Liver (tissue), 9 donors: ENCODE results near the gene TOGARAM2. TPM values are rescaled to one million over a fixed set of nuclear protein-coding genes. Genes with fewer than 3 reads are reported as not detected.

ENCODE experiments used
- DNase-seq: peaks from one replicate; pipeline ENCODE4 v3.0.0-alpha.2; 2017; ENCODE audit warnings: low spot score
- H3K27ac ChIP-seq, 2 donors: one replicate each; pipeline ENCODE4 v1.7.0; 2013; ENCODE audit warnings: inconsistent platforms in 2 of 2, low read length in 2 of 2, control low read depth in 1 of 2, low read depth in 1 of 2, mild to moderate bottlenecking in 1 of 2
- H3K27me3 ChIP-seq, 4 donors: one replicate each; pipeline versions ENCODE4 v1.6.1 to v1.7.0; 2013; ENCODE audit warnings: low read length in 3 of 4, inconsistent platforms in 1 of 4, mild to moderate bottlenecking in 1 of 4, moderate library complexity in 1 of 4; ENCODE audit not compliant: control insufficient read depth in 4 of 4, insufficient read depth in 4 of 4
- H3K36me3 ChIP-seq, 4 donors: one replicate each; pipeline versions ENCODE4 v1.6.1 to v1.7.0; 2013; ENCODE audit warnings: low read length in 3 of 4, mild to moderate bottlenecking in 3 of 4, low read depth in 1 of 4, moderate library complexity in 1 of 4; ENCODE audit not compliant: control insufficient read depth in 4 of 4, insufficient read depth in 3 of 4
- H3K4me1 ChIP-seq, 4 donors: one replicate each; pipeline versions ENCODE4 v1.6.1 to v1.7.0; 2013; ENCODE audit warnings: low read length in 3 of 4, mild to moderate bottlenecking in 3 of 4, moderate library complexity in 1 of 4; ENCODE audit not compliant: control insufficient read depth in 4 of 4, insufficient read depth in 4 of 4
- H3K4me3 ChIP-seq, 3 donors: one replicate each; pipeline versions ENCODE4 v1.6.1 to v1.7.0; 2013; ENCODE audit warnings: low read length in 3 of 3, control low read depth in 1 of 3, low read depth in 1 of 3, mild to moderate bottlenecking in 1 of 3
- H3K9ac ChIP-seq, 2 donors: one replicate each; pipeline ENCODE4 v1.7.0; 2013; ENCODE audit warnings: low read length in 2 of 2, mild to moderate bottlenecking in 2 of 2, moderate library complexity in 2 of 2, control low read depth in 1 of 2, low read depth in 1 of 2
- H3K9me3 ChIP-seq, 4 donors: one replicate each; pipeline versions ENCODE4 v1.6.1 to v1.7.0; 2013; ENCODE audit warnings: low read length in 3 of 4; ENCODE audit not compliant: control insufficient read depth in 4 of 4
- EGR1 ChIP-seq, 2 donors: IDR thresholded peaks; 2 replicates each; pipeline ENCODE4 v1.6.1; 2016 to 2018; ENCODE audit warnings: antibody characterized with exemption in 2 of 2, low read depth in 2 of 2
- FOXA1 ChIP-seq: IDR thresholded peaks from 2 replicates; pipeline ENCODE4 v1.6.1; 2016; ENCODE audit warnings: antibody characterized with exemption
- FOXA2 ChIP-seq: IDR thresholded peaks from 2 replicates; pipeline ENCODE4 v1.6.1; 2016; ENCODE audit warnings: antibody characterized with exemption
- GABPA ChIP-seq, 2 donors: IDR thresholded peaks in 1 of 2; conservative IDR thresholded peaks in 1 of 2; 2 replicates each; pipeline ENCODE4 v1.6.1; 2016; ENCODE audit warnings: antibody characterized with exemption in 2 of 2, mild to moderate bottlenecking in 1 of 2, moderate library complexity in 1 of 2
- HNF4G ChIP-seq: IDR thresholded peaks from 2 replicates; pipeline ENCODE4 v1.6.1; 2016; ENCODE audit warnings: antibody characterized with exemption
- JUND ChIP-seq, 2 donors: IDR thresholded peaks; 2 replicates each; pipeline ENCODE4 v1.6.1; 2016; ENCODE audit warnings: antibody characterized with exemption in 2 of 2
- NR2F2 ChIP-seq: IDR thresholded peaks from 2 replicates; pipeline ENCODE4 v1.6.1; 2016; ENCODE audit warnings: antibody characterized with exemption
- RAD21 ChIP-seq, 2 donors: IDR thresholded peaks; 2 replicates each; pipeline ENCODE4 v1.6.1; 2016; ENCODE audit warnings: antibody characterized with exemption in 2 of 2, mild to moderate bottlenecking in 2 of 2
- RXRA ChIP-seq, 2 donors: IDR thresholded peaks; 2 replicates each; pipeline ENCODE4 v1.6.1; 2017 to 2018; ENCODE audit warnings: antibody characterized with exemption in 2 of 2, mild to moderate bottlenecking in 1 of 2
- SP1 ChIP-seq: IDR thresholded peaks from 2 replicates; pipeline ENCODE4 v1.6.1; 2018; ENCODE audit warnings: antibody characterized with exemption, mild to moderate bottlenecking
- TAF1 ChIP-seq: conservative IDR thresholded peaks from 2 replicates; pipeline ENCODE4 v1.6.1; 2016; ENCODE audit warnings: antibody characterized with exemption, mild to moderate bottlenecking
- YY1 ChIP-seq: IDR thresholded peaks from 2 replicates; pipeline ENCODE4 v1.6.1; 2016; ENCODE audit warnings: antibody characterized with exemption, mild to moderate bottlenecking
- WGBS: extraction: QIAGEN DNeasy Blood & Tissue Kit; methylation state at CpG from one replicate; pipeline ENCODE4 v1.1.7; 2013; 5-methylcytosine and 5-hydroxymethylcytosine counted together
- polyA plus RNA-seq, 2 donors: library from polyadenylated mRNA; stranded (reverse) in 1 of 2; unstranded in 1 of 2; fragments of 200-250 nt in 1 of 2; fragments of >200 nt in 1 of 2; fragmentation: Nextera tagmentation in 1 of 2; extraction: Ambion mirVana in 1 of 2; gene quantifications; one replicate each; pipeline versions ENCODE4 v1.2.1 to v1.2.3, GENCODE V29; 2013 to 2015
- total RNA-seq, 2 donors: library from RNA; depleted of rRNA; stranded (reverse); fragments of >200 nt; gene quantifications; one replicate each; pipeline ENCODE4 v1.2.3, GENCODE V29; 2014
- TF ChIP-seq, protein P1 (sequence below): IDR thresholded peaks from 2 replicates; pipeline ENCODE4 v1.6.1; 2016; ENCODE audit warnings: antibody characterized with exemption
- TF ChIP-seq, protein P2 (sequence below): IDR thresholded peaks from 2 replicates; pipeline ENCODE4 v1.6.1; 2016; ENCODE audit warnings: antibody characterized with exemption
- TF ChIP-seq, protein P3 (sequence below): IDR thresholded peaks from 2 replicates; pipeline ENCODE4 v1.6.1; 2016; ENCODE audit warnings: antibody characterized with exemption, mild to moderate bottlenecking
- donor health status: healthy.
- donor health status: healthy.
- donor health status: healthy.
- donor health status: healthy.
- donor health status: healthy.

Gene TOGARAM2
- total and polyA plus RNA-seq, 4 donors = 0.15 to 0.42 (median 0.19) TPM; not detected in 1

DNA sequence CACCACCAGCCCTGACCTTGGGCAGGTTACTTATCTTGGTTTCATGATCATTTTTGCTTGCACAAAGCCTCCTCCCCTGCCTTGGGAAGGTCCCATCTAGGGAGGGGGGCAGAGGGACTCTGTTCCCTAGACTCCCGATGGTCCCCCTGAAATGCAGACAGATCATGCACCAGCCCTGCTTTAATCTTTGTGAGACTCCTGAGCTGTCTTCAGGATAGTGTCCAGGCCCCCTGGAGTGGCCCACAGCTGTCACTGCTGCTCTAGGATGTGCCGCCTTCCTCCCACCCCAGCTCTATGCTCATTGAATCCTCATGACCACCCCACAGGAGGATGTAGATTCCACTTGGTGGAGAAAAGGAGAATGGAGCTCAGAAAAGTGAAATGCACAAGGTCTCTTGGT, 65.2 kb downstream of the TOGARAM2 start:
- Histone ChIP-seq H3K36me3 (no peaks in the 10 kb centered on the region), H3K27ac (no peak overlapping the region), H3K27me3 (no peaks in the 10 kb centered on the region), H3K9ac (no peak overlapping the region), H3K4me1 (no peaks in the 10 kb centered on the region), H3K9me3 (no peaks in the 10 kb centered on the region), H3K4me3 (no peak overlapping the region)
- WGBS = 91% methylated on average over 2 of the region's 2 CpGs
- TF ChIP-seq GABPA (IDR thresholded peaks at IDR 0.05 in 1 of 2, conservative IDR thresholded peaks at IDR 0.05 in 1 of 2) (no peak), JUND (IDR thresholded peaks at IDR 0.05) (no peak), HNF4G (no peak), YY1 (no peak), EGR1 (IDR thresholded peaks at IDR 0.05; ENCODE audit: low read depth in 2 of 2) (no peak), TAF1 (no peak), FOXA2 (no peak), RXRA (IDR thresholded peaks at IDR 0.05) (no peak), RAD21 (IDR thresholded peaks at IDR 0.05) (no peak), NR2F2 (no peak), SP1 (no peak)
- TF ChIP-seq, protein P1, sequence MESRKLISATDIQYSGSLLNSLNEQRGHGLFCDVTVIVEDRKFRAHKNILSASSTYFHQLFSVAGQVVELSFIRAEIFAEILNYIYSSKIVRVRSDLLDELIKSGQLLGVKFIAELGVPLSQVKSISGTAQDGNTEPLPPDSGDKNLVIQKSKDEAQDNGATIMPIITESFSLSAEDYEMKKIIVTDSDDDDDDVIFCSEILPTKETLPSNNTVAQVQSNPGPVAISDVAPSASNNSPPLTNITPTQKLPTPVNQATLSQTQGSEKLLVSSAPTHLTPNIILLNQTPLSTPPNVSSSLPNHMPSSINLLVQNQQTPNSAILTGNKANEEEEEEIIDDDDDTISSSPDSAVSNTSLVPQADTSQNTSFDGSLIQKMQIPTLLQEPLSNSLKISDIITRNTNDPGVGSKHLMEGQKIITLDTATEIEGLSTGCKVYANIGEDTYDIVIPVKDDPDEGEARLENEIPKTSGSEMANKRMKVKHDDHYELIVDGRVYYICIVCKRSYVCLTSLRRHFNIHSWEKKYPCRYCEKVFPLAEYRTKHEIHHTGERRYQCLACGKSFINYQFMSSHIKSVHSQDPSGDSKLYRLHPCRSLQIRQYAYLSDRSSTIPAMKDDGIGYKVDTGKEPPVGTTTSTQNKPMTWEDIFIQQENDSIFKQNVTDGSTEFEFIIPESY = no peak
- TF ChIP-seq, protein P2, sequence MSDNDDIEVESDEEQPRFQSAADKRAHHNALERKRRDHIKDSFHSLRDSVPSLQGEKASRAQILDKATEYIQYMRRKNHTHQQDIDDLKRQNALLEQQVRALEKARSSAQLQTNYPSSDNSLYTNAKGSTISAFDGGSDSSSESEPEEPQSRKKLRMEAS = no peak
- TF ChIP-seq, protein P3, sequence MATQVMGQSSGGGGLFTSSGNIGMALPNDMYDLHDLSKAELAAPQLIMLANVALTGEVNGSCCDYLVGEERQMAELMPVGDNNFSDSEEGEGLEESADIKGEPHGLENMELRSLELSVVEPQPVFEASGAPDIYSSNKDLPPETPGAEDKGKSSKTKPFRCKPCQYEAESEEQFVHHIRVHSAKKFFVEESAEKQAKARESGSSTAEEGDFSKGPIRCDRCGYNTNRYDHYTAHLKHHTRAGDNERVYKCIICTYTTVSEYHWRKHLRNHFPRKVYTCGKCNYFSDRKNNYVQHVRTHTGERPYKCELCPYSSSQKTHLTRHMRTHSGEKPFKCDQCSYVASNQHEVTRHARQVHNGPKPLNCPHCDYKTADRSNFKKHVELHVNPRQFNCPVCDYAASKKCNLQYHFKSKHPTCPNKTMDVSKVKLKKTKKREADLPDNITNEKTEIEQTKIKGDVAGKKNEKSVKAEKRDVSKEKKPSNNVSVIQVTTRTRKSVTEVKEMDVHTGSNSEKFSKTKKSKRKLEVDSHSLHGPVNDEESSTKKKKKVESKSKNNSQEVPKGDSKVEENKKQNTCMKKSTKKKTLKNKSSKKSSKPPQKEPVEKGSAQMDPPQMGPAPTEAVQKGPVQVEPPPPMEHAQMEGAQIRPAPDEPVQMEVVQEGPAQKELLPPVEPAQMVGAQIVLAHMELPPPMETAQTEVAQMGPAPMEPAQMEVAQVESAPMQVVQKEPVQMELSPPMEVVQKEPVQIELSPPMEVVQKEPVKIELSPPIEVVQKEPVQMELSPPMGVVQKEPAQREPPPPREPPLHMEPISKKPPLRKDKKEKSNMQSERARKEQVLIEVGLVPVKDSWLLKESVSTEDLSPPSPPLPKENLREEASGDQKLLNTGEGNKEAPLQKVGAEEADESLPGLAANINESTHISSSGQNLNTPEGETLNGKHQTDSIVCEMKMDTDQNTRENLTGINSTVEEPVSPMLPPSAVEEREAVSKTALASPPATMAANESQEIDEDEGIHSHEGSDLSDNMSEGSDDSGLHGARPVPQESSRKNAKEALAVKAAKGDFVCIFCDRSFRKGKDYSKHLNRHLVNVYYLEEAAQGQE = no peak
- DNase-seq = no peak

DNA sequence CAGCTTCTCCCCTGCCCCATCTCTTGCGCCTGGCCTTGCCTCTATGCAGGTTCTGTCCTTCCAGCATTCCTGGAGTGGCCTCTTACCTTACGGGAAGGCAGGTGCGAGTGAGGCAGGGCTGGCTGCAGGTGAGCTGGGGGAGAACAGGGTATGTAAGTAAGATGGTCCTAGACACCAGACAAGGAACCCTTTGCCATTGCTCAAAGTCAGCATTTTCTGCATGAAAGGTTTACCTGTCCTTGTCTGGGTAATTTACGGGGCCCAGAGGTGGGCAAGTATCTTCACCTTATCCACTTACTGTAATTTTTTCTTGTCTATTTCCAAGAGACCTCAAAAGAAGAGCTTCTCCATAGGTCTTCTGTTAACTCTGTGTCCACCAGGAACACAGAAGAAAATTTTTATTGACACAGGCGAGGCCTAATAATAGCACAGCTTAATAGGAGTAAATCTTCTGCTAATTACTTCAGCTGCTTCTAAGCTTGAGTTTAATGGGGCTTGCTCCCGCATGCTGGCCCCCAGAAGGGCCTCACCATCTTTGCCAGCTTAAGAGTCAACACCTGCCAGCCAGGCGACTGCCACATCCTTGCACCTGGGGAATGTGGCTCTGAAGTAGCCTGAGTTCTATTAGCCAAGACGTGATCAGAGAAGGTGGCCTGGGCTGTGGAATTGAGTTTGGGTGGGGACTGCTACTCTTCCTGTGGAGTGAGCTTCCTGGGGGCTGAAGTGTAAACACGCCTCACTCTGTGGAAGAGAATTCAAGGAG, 66.2 kb downstream of the TOGARAM2 start:
- TF ChIP-seq RXRA (IDR thresholded peaks at IDR 0.05) (no peak), YY1 (no peak), NR2F2 (no peak), FOXA2 (no peak), HNF4G (no peak), EGR1 (IDR thresholded peaks at IDR 0.05; ENCODE audit: low read depth in 2 of 2) (no peak), SP1 (no peak), FOXA1 (no peak), GABPA (IDR thresholded peaks at IDR 0.05 in 1 of 2, conservative IDR thresholded peaks at IDR 0.05 in 1 of 2) (no peak), TAF1 (no peak), RAD21 (IDR thresholded peaks at IDR 0.05) (no peak), JUND (IDR thresholded peaks at IDR 0.05) (no peak)
- TF ChIP-seq, protein P1 = no peak
- TF ChIP-seq, protein P2 = no peak
- Histone ChIP-seq H3K27ac (no peak overlapping the region), H3K4me3 (no peak overlapping the region), H3K9ac (no peak overlapping the region), H3K4me1 (no peaks in the 10 kb centered on the region), H3K36me3 (no peaks in the 10 kb centered on the region), H3K9me3 (no peaks in the 10 kb centered on the region), H3K27me3 (no peaks in the 10 kb centered on the region)
- no peak for DNase-seq
- 93% methylated on average over 9 of the region's 9 CpGs for WGBS
